ENCODE results near the gene TLNRD1.

GRCh38 chr15:81014446-81015093 is 13.8 kb downstream of the TLNRD1 start:
- no peak for TF ChIP-seq CTCF (IDR thresholded peaks at IDR 0.05 in 2 of 3, conservative IDR thresholded peaks at IDR 0.05 in 1 of 3; ENCODE audit: borderline replicate concordance in 1 of 3, insufficient read depth in 1 of 3, low read depth in 2 of 3, low read length in 2 of 3)
- no peak for TF ChIP-seq EZH2 (IDR thresholded peaks at IDR 0.05)
- TF ChIP-seq MAX (IDR thresholded peaks at IDR 0.05): no peak
- no peak for TF ChIP-seq YY1 (IDR thresholded peaks at IDR 0.05; ENCODE audit: extremely low read depth, insufficient replicate concordance, low read depth, low read length)
- TF ChIP-seq REST (IDR thresholded peaks at IDR 0.05; ENCODE audit: low read depth): no peak

Data from HCT116 (cell line).